ENCODE results near the gene ABCC1. TPM values are rescaled to one million over a fixed set of nuclear protein-coding genes. Genes with fewer than 3 reads are reported as not detected.

The ABCC1 gene
- total RNA-seq, 1 experiment from 2014 or later = 139 TPM

- no peak for TF ChIP-seq EZH2 (IDR thresholded peaks at IDR 0.05; ENCODE audit: low read depth)
- TF ChIP-seq CTCF (conservative IDR thresholded peaks at IDR 0.05) = no peak
- H3K4me3 ChIP-seq = no peak overlapping the region
- no peak overlapping the region for H3K27ac ChIP-seq
- H3K4me2 ChIP-seq = no peak overlapping the region
- H3K27me3 ChIP-seq (ENCODE audit: insufficient read depth, low read depth) = no peaks in the 10 kb centered on the region
- H3F3A ChIP-seq (ENCODE audit: insufficient read depth, low read depth) = peaks cover 67% of the 10 kb centered on the region
- peaks cover 28% of the 10 kb centered on the region for H3K79me2 ChIP-seq (ENCODE audit: low read depth)
- no peaks in the 10 kb centered on the region for H4K20me1 ChIP-seq (ENCODE audit: insufficient read depth)
- BruUV-seq (replicated peaks) = no TSS peak
- H3K9me2 ChIP-seq (ENCODE audit: insufficient read depth) = no peaks in the 10 kb centered on the region
- peaks cover 24% of the 10 kb centered on the region for H3K4me1 ChIP-seq (replicated peaks; ENCODE audit: insufficient read depth)
- POLR2A ChIA-PET (ENCODE audit: unreplicated experiment) = no interaction called here
- no peaks in the 10 kb centered on the region for H3K9me3 ChIP-seq (ENCODE audit: insufficient read depth, low read depth)
- no peak overlapping the region for H2AFZ ChIP-seq
- intact Hi-C loops (cut with micrococcal nuclease; ENCODE audit: unreplicated experiment) = no loop called here
- H3K36me3 ChIP-seq (ENCODE audit: low read depth) = peaks cover 23% of the 10 kb centered on the region
- CTCF ChIA-PET = no interaction called here
- DNase-seq = no peak
These were observed 62.7 kb downstream of the ABCC1 start for GRCh38 chr16:16012144-16012543.

- Histone ChIP-seq H3K27ac (0 out of 2 replicates have a peak overlapping the region, but pooled peaks have one; percentile 27), H3K4me3 (no peak overlapping the region), H3K79me2 (ENCODE audit: low read depth) (peaks cover 37% of the 10 kb centered on the region), H3K27me3 (ENCODE audit: insufficient read depth, low read depth) (no peaks in the 10 kb centered on the region), H2AFZ (no peak overlapping the region), H3F3A (ENCODE audit: insufficient read depth, low read depth) (peaks cover 72% of the 10 kb centered on the region), H3K9me3 (ENCODE audit: insufficient read depth, low read depth) (no peaks in the 10 kb centered on the region), H4K20me1 (ENCODE audit: insufficient read depth) (no peaks in the 10 kb centered on the region), H3K36me3 (ENCODE audit: low read depth) (peaks cover 31% of the 10 kb centered on the region), H3K4me1 (replicated peaks; ENCODE audit: insufficient read depth) (peaks cover 39% of the 10 kb centered on the region), H3K9me2 (ENCODE audit: insufficient read depth) (no peaks in the 10 kb centered on the region), H3K4me2 (no peak overlapping the region)
- CTCF ChIA-PET = no interaction called here
- POLR2A ChIA-PET (ENCODE audit: unreplicated experiment) = no interaction called here
- no peak for TF ChIP-seq EZH2 (IDR thresholded peaks at IDR 0.05; ENCODE audit: low read depth)
- TF ChIP-seq CTCF (conservative IDR thresholded peaks at IDR 0.05) = no peak
- no peak for DNase-seq
- no TSS peak for BruUV-seq (replicated peaks)
- intact Hi-C loops (cut with micrococcal nuclease; ENCODE audit: unreplicated experiment) = no loop called here
These were observed 64.4 kb downstream of the ABCC1 start for GRCh38 chr16:16013812-16014211.

GRCh38 chr16:16014329-16015224 lies 65.2 kb downstream of the ABCC1 start:
- peak; percentile 59 to 88 for DNase-seq
- Histone ChIP-seq H3K4me3 (no peak overlapping the region), H4K20me1 (ENCODE audit: insufficient read depth) (no peaks in the 10 kb centered on the region), H3K36me3 (ENCODE audit: low read depth) (peaks cover 32% of the 10 kb centered on the region), H3K79me2 (ENCODE audit: low read depth) (peaks cover 42% of the 10 kb centered on the region), H3K27me3 (ENCODE audit: insufficient read depth, low read depth) (no peaks in the 10 kb centered on the region), H3K27ac (peak overlapping the region; percentile 27), H3K4me1 (replicated peaks; ENCODE audit: insufficient read depth) (peaks cover 47% of the 10 kb centered on the region), H3K9me3 (ENCODE audit: insufficient read depth, low read depth) (no peaks in the 10 kb centered on the region), H3F3A (ENCODE audit: insufficient read depth, low read depth) (peaks cover 74% of the 10 kb centered on the region), H2AFZ (no peak overlapping the region), H3K9me2 (ENCODE audit: insufficient read depth) (no peaks in the 10 kb centered on the region), H3K4me2 (peak overlapping the region; percentile 20; the same call in 1 of the 2 replicates)
- CTCF ChIA-PET = no interaction called here
- POLR2A ChIA-PET (ENCODE audit: unreplicated experiment) = no interaction called here
- no peak for TF ChIP-seq EZH2 (IDR thresholded peaks at IDR 0.05; ENCODE audit: low read depth)
- TF ChIP-seq CTCF (conservative IDR thresholded peaks at IDR 0.05) = no peak
- no TSS peak for BruUV-seq (replicated peaks)
- intact Hi-C loops (cut with micrococcal nuclease; ENCODE audit: unreplicated experiment) = loop anchor here (5.0 kb wide), 1 partner anchor 137 kb away; no protein-coding TSS in a partner anchor
